NCI-H128 (cell line): ENCODE data around the gene SEMA3F.

ENCODE experiments used
- DNase-seq: peaks from one replicate; lab custom pipeline; 2025; ENCODE audit not compliant: unreplicated experiment; lab: John Stamatoyannopoulos, UW

The SEMA3F gene

DNA sequence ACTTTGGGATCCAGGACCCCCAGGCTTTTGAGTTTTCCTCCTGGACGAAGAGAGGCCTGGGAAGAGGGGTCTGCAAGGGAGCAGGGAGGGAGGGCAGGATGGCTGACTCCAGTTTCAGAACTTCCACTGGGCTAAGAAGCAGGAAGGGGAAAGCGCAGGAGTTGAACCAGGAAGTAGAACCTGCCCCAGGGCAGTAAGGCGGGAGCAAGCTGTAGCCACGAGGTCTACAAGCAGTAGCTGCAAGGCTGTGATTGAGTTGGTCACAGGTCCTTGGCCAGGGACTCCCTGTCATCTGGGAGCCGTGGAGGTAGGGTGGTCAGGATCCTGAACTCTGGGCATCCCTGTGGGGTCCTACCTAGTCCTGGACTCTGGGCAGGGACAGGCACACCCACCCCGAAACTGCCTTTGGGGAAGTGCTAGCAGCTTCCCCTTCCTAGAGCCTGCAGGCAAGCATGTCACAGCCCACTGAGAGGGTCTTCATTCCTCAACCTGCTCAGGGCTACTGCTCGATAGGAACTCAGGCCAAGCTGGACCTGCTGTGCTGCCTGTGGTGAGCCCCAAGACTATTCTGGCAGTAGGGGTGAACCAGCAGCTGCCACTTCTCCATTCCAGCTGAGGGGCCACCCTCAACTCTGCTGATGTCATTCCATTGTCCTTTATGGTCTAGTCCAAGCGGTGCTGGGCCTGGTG is 75.1 kb downstream of the SEMA3F start:
- DNase-seq = no peak

DNA sequence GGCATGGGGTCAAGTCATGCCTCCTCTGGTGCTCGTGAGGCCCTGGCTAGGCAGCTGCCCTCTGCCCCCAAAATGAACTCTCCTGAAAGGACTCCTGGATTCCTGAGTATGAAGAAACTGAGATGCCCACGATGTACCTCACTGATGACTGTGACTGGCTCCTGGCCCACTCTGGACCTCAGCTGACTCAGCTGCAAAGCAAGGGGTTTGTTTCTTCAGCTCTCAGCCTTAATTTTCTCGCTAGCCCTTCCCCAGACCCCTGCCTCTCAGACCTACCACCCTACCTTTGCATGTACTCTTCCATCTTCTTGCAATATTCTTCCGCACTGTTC is 75.6 kb downstream of the SEMA3F start:
- no peak for DNase-seq

DNA sequence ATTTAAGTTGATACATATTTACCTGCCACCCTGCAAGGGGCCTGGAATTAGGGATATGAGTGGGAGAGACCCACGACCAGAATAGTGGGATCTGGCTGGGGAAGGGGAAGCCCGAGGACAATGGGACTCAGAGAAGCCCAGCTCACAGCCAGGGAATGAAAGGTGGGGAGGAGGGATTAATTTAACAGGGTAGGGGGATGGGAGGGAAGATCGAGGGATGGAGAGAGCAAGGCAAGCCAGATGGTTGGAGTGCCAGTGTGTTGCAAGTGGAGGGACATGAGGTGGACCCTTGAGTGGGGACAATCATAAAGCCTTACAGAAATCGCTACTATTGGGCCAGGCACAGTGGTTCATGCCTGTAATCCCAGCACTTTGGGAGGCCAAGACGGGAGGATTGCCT is 76.5 kb downstream of the SEMA3F start:
- DNase-seq = no peak

DNA sequence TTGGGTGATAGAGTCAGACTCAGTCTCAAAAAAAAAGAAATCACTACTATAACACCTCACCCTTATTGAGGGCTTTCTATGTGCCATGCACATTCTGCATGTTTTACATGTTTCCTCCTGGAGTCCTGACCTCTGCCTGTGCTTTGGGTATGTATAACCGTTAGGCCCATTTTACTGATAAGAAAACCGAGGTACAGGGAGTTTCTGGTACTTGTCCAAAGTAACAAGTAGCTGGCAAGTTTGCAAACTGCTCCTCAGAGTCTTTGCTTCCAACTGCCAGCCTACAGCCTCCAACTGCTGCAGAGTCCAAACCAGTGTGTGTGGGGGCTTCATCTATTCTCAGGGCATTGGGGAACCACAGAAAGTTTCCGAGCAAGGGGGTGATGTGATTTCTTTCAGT is 77.2 kb downstream of the SEMA3F start:
- no peak for DNase-seq

DNA sequence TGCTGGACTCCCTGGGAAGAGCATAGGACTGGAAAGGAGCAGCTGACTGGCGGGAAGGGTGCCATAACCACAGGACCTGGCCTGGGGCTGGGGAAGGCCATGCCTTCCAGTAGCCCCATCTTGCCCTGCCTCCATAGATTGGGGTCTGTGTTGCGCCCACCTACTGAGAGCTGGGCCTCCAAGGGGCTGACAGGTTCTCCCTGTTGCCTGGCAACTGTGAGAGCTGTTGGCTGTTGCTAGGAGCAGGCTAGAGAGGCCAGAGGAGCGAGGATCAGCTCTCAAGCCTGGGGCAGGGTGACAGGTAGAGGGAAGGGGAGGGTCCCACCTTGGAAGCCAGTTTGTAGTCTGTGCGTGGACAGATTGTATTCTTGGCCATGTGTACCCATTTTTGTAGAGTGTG is 78.1 kb downstream of the SEMA3F start:
- DNase-seq = no peak

DNA sequence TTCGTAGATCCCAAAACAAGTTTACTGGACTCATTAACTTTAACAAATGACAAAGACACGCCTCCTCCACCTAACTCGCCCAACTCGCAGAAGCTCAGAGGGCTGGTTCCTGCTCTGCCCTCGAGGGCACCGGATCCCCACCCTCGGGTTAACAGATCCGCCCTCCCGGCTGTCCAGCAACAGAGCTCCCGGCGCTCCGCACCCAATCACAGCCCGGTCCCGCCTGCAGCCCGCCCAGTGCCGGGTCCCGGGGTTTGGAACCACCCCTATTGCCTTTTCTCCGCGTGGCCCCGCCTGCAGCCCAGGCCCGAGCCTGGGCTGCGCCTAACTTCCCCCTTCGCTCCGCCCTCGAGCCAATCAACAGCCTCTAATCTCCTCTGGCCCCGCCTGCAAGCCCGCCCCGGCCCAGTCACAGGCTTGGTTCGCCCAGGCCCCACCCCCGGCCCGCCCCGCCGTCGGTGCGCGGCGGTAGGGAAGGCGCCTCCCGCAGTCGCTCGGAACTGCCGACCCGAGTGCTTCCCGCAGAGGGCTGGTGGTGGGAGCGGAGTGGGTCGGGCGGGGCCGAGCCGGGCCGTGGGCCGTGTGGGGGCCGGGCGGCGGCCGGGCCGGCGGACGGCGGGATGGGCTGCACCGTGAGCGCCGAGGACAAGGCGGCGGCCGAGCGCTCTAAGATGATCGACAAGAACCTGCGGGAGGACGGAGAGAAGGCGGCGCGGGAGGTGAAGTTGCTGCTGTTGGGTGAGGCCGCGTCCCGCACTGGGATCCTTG is 80.8 kb downstream of the SEMA3F start, which contains the start of gene GNAI2:
Gene GNAI2 (plus strand): TSS at position 489 of the 768 bp plus-strand sequence. CDS start 132 bp downstream, at position 621.
- peak; percentile 91 for DNase-seq

DNA sequence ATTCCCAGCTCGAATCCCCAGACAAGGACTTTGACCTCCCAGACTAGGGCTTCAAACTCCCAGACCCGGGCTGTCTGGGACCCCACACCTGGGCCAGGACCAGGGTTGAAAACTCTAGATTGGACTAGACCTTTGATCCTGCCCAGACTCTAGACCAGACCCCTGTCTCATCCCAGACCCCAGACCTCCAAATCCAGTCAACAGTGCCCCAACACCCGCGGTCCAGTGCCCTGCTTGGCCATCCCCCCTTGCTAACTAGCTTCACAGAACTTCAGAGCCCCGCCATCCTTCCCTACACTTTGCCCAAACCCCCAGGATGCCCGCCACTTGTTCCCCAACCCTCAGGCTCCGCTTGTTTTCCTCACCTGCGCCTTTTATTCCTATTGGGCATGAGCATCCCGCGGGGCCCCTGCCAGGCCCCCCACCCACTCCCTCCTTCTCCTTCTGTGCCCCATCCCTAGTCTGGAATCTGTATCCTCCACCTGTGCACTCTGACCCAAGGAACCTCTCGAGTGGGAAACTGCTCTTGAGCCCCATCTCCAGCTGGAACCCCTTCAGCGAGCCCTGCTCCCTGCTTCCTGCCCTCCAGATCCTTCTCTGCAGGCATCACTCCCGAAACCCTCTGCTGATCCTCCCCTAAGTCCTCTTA is 81.5 kb downstream of the SEMA3F start:
- no peak for DNase-seq

DNA sequence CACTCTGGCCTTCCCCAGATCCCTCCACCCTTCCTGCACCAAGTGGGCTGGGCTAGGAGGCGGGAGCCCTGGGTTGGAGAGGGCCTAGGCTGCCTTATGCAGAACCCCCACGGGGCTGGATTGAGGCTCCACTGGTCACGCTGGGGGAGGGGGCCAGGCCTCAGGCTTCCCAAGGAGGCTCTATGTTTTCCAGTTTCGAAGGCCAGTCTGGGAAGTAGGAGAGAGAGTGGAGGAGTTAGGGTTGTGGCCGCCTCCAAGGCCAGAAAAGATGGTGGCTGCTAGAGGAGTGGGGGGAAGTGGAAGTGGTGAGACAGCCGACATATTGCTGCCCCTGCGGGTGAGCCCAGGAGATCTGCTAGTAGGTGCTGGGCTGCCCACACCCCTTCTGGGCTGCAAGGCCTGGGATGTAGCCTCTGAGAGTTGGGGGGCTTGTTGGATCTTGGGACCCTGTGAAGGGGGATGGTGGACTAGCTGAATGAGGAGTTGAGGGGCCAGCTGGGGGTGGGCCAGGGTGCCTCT is 82.1 kb downstream of the SEMA3F start:
- no peak for DNase-seq

DNA sequence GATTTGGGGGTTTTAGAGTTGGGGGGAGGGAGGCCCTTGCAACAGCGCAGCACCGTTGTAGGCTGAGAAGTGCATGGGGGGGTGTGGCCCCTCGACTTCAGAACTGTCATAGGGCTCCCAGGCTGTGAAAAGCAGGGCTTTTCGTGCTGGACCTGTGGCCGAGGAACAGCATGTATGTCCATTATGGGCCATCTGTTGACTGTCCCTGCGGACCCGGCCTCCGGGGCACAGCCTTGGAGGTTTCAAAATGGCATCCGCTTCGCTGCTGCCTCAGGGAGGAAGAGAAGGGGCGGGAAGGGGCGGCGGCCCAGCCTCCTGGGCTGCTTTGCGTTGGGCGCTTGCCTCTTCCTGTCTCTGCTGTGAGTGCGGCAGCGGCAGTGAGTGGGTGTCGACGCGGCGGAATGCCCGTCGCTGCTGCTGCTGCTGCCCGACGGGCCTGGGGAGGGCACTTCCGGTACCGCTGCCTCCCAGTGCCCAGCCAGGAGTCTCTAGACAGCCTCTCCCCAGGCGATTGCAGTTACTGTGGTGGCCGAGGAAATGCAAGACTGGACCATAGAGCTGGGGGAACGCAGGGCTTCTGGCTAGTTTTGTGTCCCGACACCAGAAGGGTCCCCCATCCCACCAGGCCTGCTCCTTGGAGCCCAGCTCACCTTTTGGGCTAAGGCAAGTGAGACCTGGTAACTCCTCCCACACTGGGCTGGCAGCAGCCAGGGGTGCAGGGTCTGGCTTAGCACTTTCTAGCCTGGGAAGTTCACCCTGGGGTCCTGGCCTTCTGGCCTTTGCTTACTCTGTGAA is 82.8 kb downstream of the SEMA3F start:
- DNase-seq = no peak

DNA sequence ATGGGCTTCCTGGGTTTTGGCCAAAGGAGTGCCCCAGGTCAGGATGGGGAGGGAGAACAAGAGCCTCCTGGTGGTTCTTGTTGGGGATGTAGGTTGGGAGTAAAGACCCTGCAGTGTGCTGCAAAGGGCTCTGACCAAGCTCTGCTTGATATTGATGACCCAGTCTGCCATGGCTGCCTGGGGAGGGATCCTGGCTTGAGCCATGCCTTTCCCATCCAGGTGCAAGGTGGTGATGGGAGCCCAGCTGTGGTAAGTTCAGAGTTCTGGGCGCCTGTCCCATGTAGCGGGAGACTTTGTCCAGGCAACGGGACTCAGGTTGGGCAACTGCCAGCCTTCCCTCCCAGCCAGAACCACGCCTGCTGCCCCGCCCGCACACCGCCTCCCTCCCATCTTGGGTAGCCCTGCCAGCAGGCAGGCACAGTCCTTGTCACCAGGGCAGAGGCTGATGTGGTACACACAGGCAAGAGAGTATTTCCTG is 83.5 kb downstream of the SEMA3F start:
- no peak for DNase-seq
